Trophoblast cell (in vitro differentiated cells and primary cell): ENCODE results near the gene RASGRF1.

ENCODE experiments used
- DNase-seq, 2 donors: peaks; one replicate each; pipeline ENCODE4 v3.0.0-alpha.2; 2016
- H2AFZ ChIP-seq: 2 replicates; pipeline ENCODE4 v1.6.1; 2013; ENCODE audit warnings: low read length, moderate library complexity, mild to moderate bottlenecking; ENCODE audit not compliant: insufficient read depth, poor library complexity
- H2AK5ac ChIP-seq: 2 replicates; pipeline ENCODE4 v1.6.1; 2013; ENCODE audit warnings: mild to moderate bottlenecking, low read length
- H2BK120ac ChIP-seq: 2 replicates; pipeline ENCODE4 v1.6.1; 2013; ENCODE audit warnings: low read length, mild to moderate bottlenecking, moderate library complexity; ENCODE audit not compliant: insufficient read depth, poor library complexity
- H2BK12ac ChIP-seq: 2 replicates; pipeline ENCODE4 v1.6.1; 2013; ENCODE audit warnings: mild to moderate bottlenecking, low read length, moderate library complexity
- H2BK5ac ChIP-seq: 2 replicates; pipeline ENCODE4 v1.6.1; 2013; ENCODE audit warnings: low read length, low read depth, moderate library complexity, mild to moderate bottlenecking; ENCODE audit not compliant: poor library complexity
- H3K14ac ChIP-seq: 2 replicates; pipeline ENCODE4 v1.6.1; 2013; ENCODE audit warnings: mild to moderate bottlenecking, low read length
- H3K18ac ChIP-seq: 2 replicates; pipeline ENCODE4 v1.6.1; 2013; ENCODE audit warnings: mild to moderate bottlenecking, low read length
- H3K23ac ChIP-seq: 2 replicates; pipeline ENCODE4 v1.6.1; 2013; ENCODE audit warnings: low read length
- H3K27ac ChIP-seq: 2 replicates; pipeline ENCODE4 v1.5.1; 2013; ENCODE audit warnings: low read depth, mild to moderate bottlenecking, inconsistent platforms, low read length, moderate library complexity
- H3K27me3 ChIP-seq: 2 replicates; pipeline ENCODE4 v1.6.1; 2013; ENCODE audit warnings: inconsistent platforms, mild to moderate bottlenecking, low read length, moderate library complexity; ENCODE audit not compliant: insufficient read depth
- H3K36me3 ChIP-seq, 2 experiments: 1 replicate in 1 of 2; 2 replicates in 1 of 2; pipeline ENCODE4 v1.6.1; 2013; ENCODE audit warnings: low read length in 2 of 2, mild to moderate bottlenecking in 2 of 2, moderate library complexity in 1 of 2; ENCODE audit not compliant: insufficient read depth in 2 of 2, control insufficient read depth in 1 of 2
- H3K4ac ChIP-seq: 2 replicates; pipeline ENCODE4 v1.6.1; 2013; ENCODE audit warnings: low read depth, mild to moderate bottlenecking, low read length, moderate library complexity
- H3K4me1 ChIP-seq, 2 experiments: 1 replicate in 1 of 2; 2 replicates in 1 of 2; pipeline ENCODE4 v1.6.1; 2013; ENCODE audit warnings: low read length in 2 of 2, mild to moderate bottlenecking in 2 of 2, moderate library complexity in 1 of 2; ENCODE audit not compliant: insufficient read depth in 2 of 2, control insufficient read depth in 1 of 2
- H3K4me2 ChIP-seq: 2 replicates; pipeline ENCODE4 v1.6.1; 2013; ENCODE audit warnings: inconsistent platforms, mild to moderate bottlenecking, low read length, moderate library complexity
- H3K4me3 ChIP-seq: 2 replicates; pipeline ENCODE4 v1.5.1; 2013; ENCODE audit warnings: mild to moderate bottlenecking, low read depth, low read length, inconsistent platforms
- H3K79me1 ChIP-seq: one replicate; pipeline ENCODE4 v1.6.1; 2013; ENCODE audit warnings: low read length
- H3K79me2 ChIP-seq: 2 replicates; pipeline ENCODE4 v1.6.1; 2013; ENCODE audit warnings: low read length, mild to moderate bottlenecking; ENCODE audit not compliant: control insufficient read depth, insufficient read depth, poor library complexity
- H3K9ac ChIP-seq: 2 replicates; pipeline ENCODE4 v1.6.1; 2013; ENCODE audit warnings: mild to moderate bottlenecking, low read length
- H3K9me3 ChIP-seq: 2 replicates; pipeline ENCODE4 v1.6.1; 2013; ENCODE audit warnings: low read depth, mild to moderate bottlenecking, control low read depth, inconsistent platforms, low read length; ENCODE audit not compliant: insufficient read depth
- H4K12ac ChIP-seq: 2 replicates; pipeline ENCODE4 v1.6.1; 2013; ENCODE audit warnings: low read depth, mild to moderate bottlenecking, low read length, moderate library complexity
- H4K8ac ChIP-seq: 2 replicates; pipeline ENCODE4 v1.6.1; 2013; ENCODE audit warnings: low read depth, mild to moderate bottlenecking, low read length, moderate library complexity
- H4K91ac ChIP-seq: one replicate; pipeline ENCODE4 v1.6.1; 2013; ENCODE audit warnings: low read depth, mild to moderate bottlenecking, low read length, moderate library complexity
- WGBS: extraction: QIAGEN DNeasy Blood & Tissue Kit; methylation state at CpG from one replicate; pipeline ENCODE4 v1.1.7; 2013; ENCODE audit warnings: missing lambda C conversion rate; ENCODE audit not compliant: insufficient read length, insufficient coverage; ENCODE audit errors: extremely low coverage; 5-methylcytosine and 5-hydroxymethylcytosine counted together

RASGRF1 gene

DNA sequence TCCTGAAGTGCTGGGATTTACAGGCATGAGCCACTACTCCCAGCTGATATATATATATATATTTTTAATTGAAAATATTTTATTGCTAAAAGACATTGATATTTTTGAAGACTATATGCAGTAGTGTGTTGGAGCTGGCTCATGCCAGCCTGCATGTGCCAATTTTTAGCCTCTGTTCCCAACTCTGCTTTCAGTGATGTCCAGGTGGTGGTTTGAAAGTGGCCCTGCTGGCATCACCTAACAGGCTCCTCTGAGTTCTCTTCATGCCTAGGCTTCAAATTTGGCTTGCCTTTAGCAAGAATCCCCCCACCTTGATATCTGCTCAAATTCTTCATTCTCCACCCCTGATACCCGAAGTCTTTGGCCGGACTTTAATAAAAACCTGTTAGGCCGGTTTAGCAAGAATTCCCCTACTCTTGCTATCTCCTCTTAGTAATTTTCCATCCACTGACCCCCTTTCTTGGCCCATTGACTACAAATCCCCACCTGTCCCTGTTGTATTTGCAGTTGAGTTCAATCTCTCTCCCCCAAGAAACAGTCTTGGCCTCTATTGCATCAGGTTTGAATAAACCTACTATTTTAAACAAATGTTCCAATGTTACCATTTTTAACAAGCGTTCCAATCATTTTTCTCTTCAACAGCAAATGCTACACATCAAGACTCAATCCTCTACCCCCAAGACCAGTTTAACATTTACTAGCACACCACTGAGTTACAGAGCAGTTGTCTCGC lies 121.9 kb downstream of the RASGRF1 start:
- no peak overlapping the region for H2AK5ac ChIP-seq
- H3K79me2 ChIP-seq: no peaks in the 10 kb centered on the region
- H4K12ac ChIP-seq: no peak overlapping the region
- no peak overlapping the region for H3K9ac ChIP-seq
- no CpG with 5 or more reads among the region's 5 CpGs for WGBS
- peaks cover 4% of the 10 kb centered on the region for H3K79me1 ChIP-seq
- peak overlapping the region; percentile 78 for H4K91ac ChIP-seq
- no peak overlapping the region for H3K4me3 ChIP-seq
- H3K4ac ChIP-seq: no peak overlapping the region
- peak overlapping the region; percentile 88 for H2BK12ac ChIP-seq
- peak overlapping the region; percentile 15 for H3K4me2 ChIP-seq
- H3K23ac ChIP-seq: no peak overlapping the region
- peak overlapping the region; percentile 56 for H3K18ac ChIP-seq
- H3K9me3 ChIP-seq: no peaks in the 10 kb centered on the region
- H3K14ac ChIP-seq: no peak overlapping the region
- H2BK120ac ChIP-seq: peak overlapping the region; percentile 73
- H2AFZ ChIP-seq: no peak overlapping the region
- H4K8ac ChIP-seq: no peak overlapping the region
- no peaks in the 10 kb centered on the region for H3K36me3 ChIP-seq
- H2BK5ac ChIP-seq: peak overlapping the region; percentile 24
- H3K4me1 ChIP-seq: peaks cover 12 to 13% of the 10 kb centered on the region in 2 experiments
- H3K27me3 ChIP-seq: no peaks in the 10 kb centered on the region
- DNase-seq: peak in 1 of 2 donors; percentile 62
- H3K27ac ChIP-seq: no peak overlapping the region

- no CpG with 5 or more reads among the region's 2 CpGs for WGBS
- no peak overlapping the region for H3K18ac ChIP-seq
These were observed 122.5 kb downstream of the RASGRF1 start for GRCh38 chr15:78968114-78968513.

DNA sequence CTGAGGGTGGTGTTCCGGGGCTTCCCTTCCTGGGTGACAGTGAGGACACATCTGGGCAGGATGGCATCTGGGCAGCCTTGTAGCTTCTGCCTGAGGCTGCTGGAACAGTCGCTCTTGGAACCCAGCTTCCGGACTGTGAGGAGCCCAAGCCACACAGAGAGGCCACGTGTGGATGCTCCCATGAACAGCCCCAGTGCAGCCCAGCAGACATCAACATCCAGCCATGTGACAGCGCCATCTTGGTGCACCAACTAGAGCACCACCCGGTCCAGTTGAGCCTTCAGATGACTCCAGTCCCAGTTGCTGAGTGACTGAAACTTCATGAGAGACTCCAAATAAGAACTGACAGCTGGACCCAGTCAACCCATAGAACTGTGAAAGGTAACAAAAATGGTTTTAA lies 130.3 kb downstream of the RASGRF1 start:
- Histone ChIP-seq H4K8ac (no peak overlapping the region), H3K27me3 (no peaks in the 10 kb centered on the region), H3K18ac (no peak overlapping the region), H2BK12ac (no peak overlapping the region), H2BK120ac (no peak overlapping the region), H4K91ac (no peak overlapping the region), H3K27ac (no peak overlapping the region), H2BK5ac (no peak overlapping the region), H3K23ac (no peak overlapping the region), H3K79me2 (no peaks in the 10 kb centered on the region), H3K36me3 (no peaks in the 10 kb centered on the region), H2AK5ac (no peak overlapping the region), H3K4me1 (no peaks in the 10 kb centered on the region), H3K9me3 (no peaks in the 10 kb centered on the region), H4K12ac (no peak overlapping the region), H3K9ac (no peak overlapping the region), H3K4me3 (no peak overlapping the region), H3K4me2 (no peak overlapping the region), H3K14ac (no peak overlapping the region), H2AFZ (no peak overlapping the region), H3K79me1 (no peaks in the 10 kb centered on the region), H3K4ac (no peak overlapping the region)
- no CpG with 5 or more reads among the region's 6 CpGs for WGBS
- DNase-seq: no peak

More at GRCh38 chr15:78968114-78968513, 122.5 kb downstream of the RASGRF1 start:
- no peaks in the 10 kb centered on the region for H3K79me2 ChIP-seq
- H2BK5ac ChIP-seq: no peak overlapping the region
- peak overlapping the region; percentile 68 for H4K91ac ChIP-seq
- no peaks in the 10 kb centered on the region for H3K27me3 ChIP-seq
- H3K23ac ChIP-seq: no peak overlapping the region
- H2BK120ac ChIP-seq: no peak overlapping the region
- H4K8ac ChIP-seq: no peak overlapping the region
- no peak overlapping the region for H3K4me3 ChIP-seq
- no peak overlapping the region for H3K4me2 ChIP-seq
- H3K27ac ChIP-seq: no peak overlapping the region
- H2BK12ac ChIP-seq: peak overlapping the region; percentile 77
- H3K14ac ChIP-seq: no peak overlapping the region
- H3K79me1 ChIP-seq: peaks cover 4% of the 10 kb centered on the region
- no peak overlapping the region for H4K12ac ChIP-seq
- H2AK5ac ChIP-seq: no peak overlapping the region
- DNase-seq: no peak
- no peak overlapping the region for H3K4ac ChIP-seq
- no peaks in the 10 kb centered on the region for H3K36me3 ChIP-seq
- H3K9me3 ChIP-seq: no peaks in the 10 kb centered on the region
- H3K9ac ChIP-seq: no peak overlapping the region
- peaks cover 12 to 13% of the 10 kb centered on the region in 2 experiments for H3K4me1 ChIP-seq
- H2AFZ ChIP-seq: no peak overlapping the region

DNA sequence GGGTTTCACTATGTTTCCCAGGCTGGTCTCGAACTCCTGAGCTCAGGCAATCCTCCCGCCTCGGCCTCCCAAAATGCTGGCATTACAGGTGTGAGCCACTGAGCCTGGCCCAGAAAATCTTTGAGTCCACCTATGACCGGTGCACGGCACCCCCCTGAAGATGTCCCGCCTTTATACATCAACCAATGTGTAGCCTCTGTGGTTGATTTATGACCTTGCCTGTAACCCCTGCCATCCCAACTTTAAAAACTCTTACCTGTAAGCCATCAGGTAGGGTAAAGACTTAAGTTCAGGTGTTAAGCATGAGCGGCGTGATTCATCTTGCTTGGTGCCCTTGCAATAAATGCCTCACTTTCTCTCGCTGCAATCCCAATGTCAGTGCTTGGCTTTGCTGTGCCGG lies 131.2 kb downstream of the RASGRF1 start:
- WGBS: no CpG with 5 or more reads among the region's 10 CpGs
- Histone ChIP-seq H3K23ac (no peak overlapping the region), H2AFZ (no peak overlapping the region), H3K4me2 (no peak overlapping the region), H3K9ac (no peak overlapping the region), H3K27me3 (no peaks in the 10 kb centered on the region), H2AK5ac (no peak overlapping the region), H3K4me1 (no peaks in the 10 kb centered on the region), H3K14ac (no peak overlapping the region), H3K9me3 (no peaks in the 10 kb centered on the region), H3K4me3 (no peak overlapping the region), H4K12ac (no peak overlapping the region), H2BK5ac (no peak overlapping the region), H3K18ac (no peak overlapping the region), H4K8ac (no peak overlapping the region), H2BK12ac (no peak overlapping the region), H3K36me3 (no peaks in the 10 kb centered on the region), H4K91ac (no peak overlapping the region), H3K79me1 (no peaks in the 10 kb centered on the region), H3K79me2 (no peaks in the 10 kb centered on the region), H3K4ac (no peak overlapping the region), H3K27ac (no peak overlapping the region), H2BK120ac (no peak overlapping the region)
- no peak for DNase-seq
